ENCODE results near the gene COL28A1.

The COL28A1 gene

GRCh38 chr7:7452652-7453051, 83.0 kb downstream of the COL28A1 start:
- DNase-seq: no peak

- no peak for DNase-seq
Observed at GRCh38 chr7:7452119-7452518, 83.6 kb downstream of the COL28A1 start.

- DNase-seq: no peak
Observed at GRCh38 chr7:7449055-7449454, 86.6 kb downstream of the COL28A1 start.

GRCh38 chr7:7446616-7447015, 89.1 kb downstream of the COL28A1 start:
- no peak for DNase-seq

- no peak for DNase-seq
Observed at GRCh38 chr7:7443806-7444350, 91.8 kb downstream of the COL28A1 start.

- DNase-seq: no peak
Observed at GRCh38 chr7:7439564-7439963, 96.1 kb downstream of the COL28A1 start.

- DNase-seq: peak; percentile 99
Observed at GRCh38 chr7:7438851-7439250, 96.8 kb downstream of the COL28A1 start.

- no peak for DNase-seq
Observed at GRCh38 chr7:7435978-7436377, 99.7 kb downstream of the COL28A1 start.

GRCh38 chr7:7434329-7434728, 101.3 kb downstream of the COL28A1 start:
- DNase-seq: no peak

GRCh38 chr7:7433811-7434210, 101.9 kb downstream of the COL28A1 start:
- DNase-seq: no peak

GRCh38 chr7:7432979-7433378, 102.7 kb downstream of the COL28A1 start:
- DNase-seq: no peak

- no peak for DNase-seq
Observed at GRCh38 chr7:7428806-7429205, 106.9 kb downstream of the COL28A1 start.

GRCh38 chr7:7427363-7427762, 108.3 kb downstream of the COL28A1 start:
- no peak for DNase-seq

GRCh38 chr7:7426676-7427075, 109.0 kb downstream of the COL28A1 start:
- DNase-seq: no peak

- DNase-seq: no peak
Observed at GRCh38 chr7:7425321-7425720, 110.4 kb downstream of the COL28A1 start.

- DNase-seq: peak; percentile 55
Observed at GRCh38 chr7:7424151-7424873, 111.4 kb downstream of the COL28A1 start.

GRCh38 chr7:7422641-7423040, 113.0 kb downstream of the COL28A1 start:
- DNase-seq: no peak

GRCh38 chr7:7421826-7422225, 113.8 kb downstream of the COL28A1 start:
- no peak for DNase-seq

- DNase-seq: no peak
Observed at GRCh38 chr7:7418997-7419396, 116.7 kb downstream of the COL28A1 start.

- DNase-seq: no peak
Observed at GRCh38 chr7:7417851-7418250, 117.8 kb downstream of the COL28A1 start.

GRCh38 chr7:7417414-7417813, 118.3 kb downstream of the COL28A1 start:
- no peak for DNase-seq

GRCh38 chr7:7416031-7416858, 119.4 kb downstream of the COL28A1 start:
- peak; percentile 100 for DNase-seq

GRCh38 chr7:7414791-7415603, 120.7 kb downstream of the COL28A1 start:
- DNase-seq: no peak

Measured in NCI-H226 (cell line).